Large intestine (tissue), 3 donors: ENCODE data around the gene LSM3. TPM values are rescaled to one million over a fixed set of nuclear protein-coding genes. Genes with fewer than 3 reads are reported as not detected.
"Not testable (repeated sequence)": the region's sequence is repeated elsewhere in the genome, so short reads cannot be mapped to it uniquely, and the experiment has no call there.

Experiments used
- DNase-seq, 2 donors: peaks; one replicate each; pipeline versions ENCODE4 v3.0.0 to v3.0.0-alpha.2; 2013
- H3K27ac ChIP-seq: one replicate; pipeline ENCODE4 v1.5.1; 2013; ENCODE audit warnings: low read length
- H3K27me3 ChIP-seq: 2 replicates; pipeline ENCODE4 v1.6.1; 2013; ENCODE audit warnings: low read length; ENCODE audit not compliant: control insufficient read depth, insufficient read depth
- H3K36me3 ChIP-seq: 2 replicates; pipeline ENCODE4 v1.6.1; 2013; ENCODE audit warnings: low read length; ENCODE audit not compliant: control insufficient read depth, insufficient read depth
- H3K4me1 ChIP-seq: one replicate; pipeline ENCODE4 v1.6.1; 2013; ENCODE audit warnings: low read length; ENCODE audit not compliant: control insufficient read depth, insufficient read depth
- H3K4me3 ChIP-seq: one replicate; pipeline ENCODE4 v1.5.1; 2013; ENCODE audit warnings: low read length
- H3K9me3 ChIP-seq: one replicate; pipeline ENCODE4 v1.6.1; 2013; ENCODE audit warnings: mild to moderate bottlenecking, low read depth, low read length, moderate library complexity; ENCODE audit not compliant: control insufficient read depth
- WGBS: methylation state at CpG from one replicate; pipeline ENCODE4 v1.1.5; 2013; ENCODE audit warnings: low lambda C conversion rate; ENCODE audit not compliant: insufficient coverage; 5-methylcytosine and 5-hydroxymethylcytosine counted together
- polyA plus RNA-seq: library from polyadenylated mRNA; unstranded; fragments of 120-200 nt; gene quantifications from one replicate; pipeline ENCODE4 v1.2.1, GENCODE V29; 2013

The LSM3 gene
- polyA plus RNA-seq, 1 donor: 13.7 TPM

DNA sequence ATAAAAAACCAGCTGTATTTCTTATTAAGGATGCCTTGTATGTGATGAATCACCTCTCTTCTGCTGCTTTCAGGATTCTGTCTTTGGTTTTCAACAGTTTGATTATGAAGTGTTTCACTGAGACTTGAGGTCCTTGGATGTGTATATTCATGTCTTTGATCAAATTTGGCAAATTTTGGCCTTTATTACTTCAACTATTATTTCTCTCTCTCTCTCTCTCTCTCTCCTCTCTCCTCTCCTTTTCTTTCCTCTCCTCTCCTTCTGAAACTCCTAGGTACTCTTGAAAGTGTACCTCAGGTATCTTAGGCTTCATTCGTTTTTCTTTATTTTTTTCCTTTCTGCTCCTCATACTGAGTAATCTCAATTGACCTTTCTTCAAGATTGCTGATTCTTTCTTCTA lies 43.3 kb downstream of the LSM3 start:
- no peak overlapping the region for H3K4me3 ChIP-seq
- H3K4me1 ChIP-seq: peaks cover 29% of the 10 kb centered on the region
- no peak overlapping the region for H3K27ac ChIP-seq
- no peak for DNase-seq
- no peaks in the 10 kb centered on the region for H3K27me3 ChIP-seq
- 100% methylated on average over 1 of the region's 1 CpG for WGBS
- no peaks in the 10 kb centered on the region for H3K36me3 ChIP-seq
- peaks cover 10% of the 10 kb centered on the region for H3K9me3 ChIP-seq

DNA sequence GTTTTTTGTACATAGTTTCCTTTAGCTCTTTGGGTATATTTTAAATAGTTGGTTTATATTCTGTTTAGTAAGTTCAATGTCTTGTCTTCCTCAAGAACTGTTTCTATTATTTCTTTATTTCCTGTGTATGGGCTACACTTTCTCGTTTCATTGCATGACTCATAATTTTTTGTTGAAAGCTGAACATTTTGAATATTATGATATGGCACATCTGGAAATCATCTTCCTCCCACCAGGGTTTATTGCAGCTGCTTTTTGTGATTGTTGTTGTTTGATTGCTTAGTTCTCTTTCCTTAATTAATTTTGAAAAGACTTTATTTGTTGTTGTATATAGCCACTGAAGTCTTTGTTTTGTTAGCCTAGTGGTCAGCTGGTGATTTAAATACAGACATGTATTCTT lies 43.8 kb downstream of the LSM3 start:
- no peak overlapping the region for H3K4me3 ChIP-seq
- H3K27me3 ChIP-seq: no peaks in the 10 kb centered on the region
- no peaks in the 10 kb centered on the region for H3K36me3 ChIP-seq
- H3K27ac ChIP-seq: no peak overlapping the region
- no peak for DNase-seq
- no CpG with 5 or more reads among the region's 1 CpG for WGBS
- peaks cover 10% of the 10 kb centered on the region for H3K9me3 ChIP-seq
- H3K4me1 ChIP-seq: peaks cover 35% of the 10 kb centered on the region

GRCh38 chr3:14222900-14223594 lies 44.4 kb downstream of the LSM3 start:
- Histone ChIP-seq H3K4me3 (no peak overlapping the region), H3K27ac (no peak overlapping the region), H3K36me3 (no peaks in the 10 kb centered on the region), H3K4me1 (peaks cover 36% of the 10 kb centered on the region), H3K27me3 (no peaks in the 10 kb centered on the region), H3K9me3 (peaks cover 10% of the 10 kb centered on the region)
- DNase-seq: no peak
- 83% methylated on average over 1 of the region's 3 CpGs for WGBS

DNA sequence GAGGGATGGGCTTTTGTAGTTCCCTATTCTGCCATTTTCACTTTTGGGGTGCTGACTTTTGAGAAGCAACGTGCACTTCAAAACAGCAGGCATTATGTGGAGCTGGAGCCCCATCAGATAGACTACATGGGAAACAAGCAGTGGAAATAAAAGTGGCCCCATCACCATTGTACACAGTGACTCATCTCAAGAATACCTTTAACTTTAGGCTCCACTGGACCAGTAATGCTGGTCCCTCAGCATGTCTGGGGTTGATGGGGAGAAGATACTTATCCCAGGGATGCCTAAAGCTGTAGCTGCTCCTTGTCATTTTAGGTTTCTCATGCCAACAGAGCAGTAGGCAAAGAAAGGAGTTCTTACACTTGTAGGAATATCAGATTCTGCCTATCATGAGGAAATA lies 45.0 kb downstream of the LSM3 start:
- H3K4me1 ChIP-seq: peaks cover 41% of the 10 kb centered on the region
- peaks cover 10% of the 10 kb centered on the region for H3K9me3 ChIP-seq
- no peak for DNase-seq
- no peak overlapping the region for H3K27ac ChIP-seq
- H3K36me3 ChIP-seq: no peaks in the 10 kb centered on the region
- no peak overlapping the region for H3K4me3 ChIP-seq
- WGBS: no CpG with 5 or more reads among the region's 1 CpG
- no peaks in the 10 kb centered on the region for H3K27me3 ChIP-seq

DNA sequence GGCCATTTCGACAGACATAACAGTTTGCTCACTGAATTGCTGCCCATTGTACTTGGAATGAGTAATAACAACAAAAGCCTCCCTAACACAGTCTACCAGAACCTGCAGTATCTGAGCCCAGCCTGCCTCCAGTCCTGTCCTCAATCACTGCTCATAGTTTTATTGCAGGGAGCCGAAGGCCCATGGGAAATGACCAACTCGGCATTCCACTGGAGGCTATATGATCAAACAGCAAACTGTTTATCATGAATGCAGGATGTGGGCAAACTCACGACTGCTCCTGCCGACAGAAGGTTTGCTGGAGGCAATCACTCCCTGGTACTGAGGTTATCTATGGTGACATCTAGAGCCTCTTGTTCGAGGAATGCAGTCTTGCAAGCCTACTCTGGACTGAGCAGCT lies 46.3 kb downstream of the LSM3 start:
- peaks cover 10% of the 10 kb centered on the region for H3K9me3 ChIP-seq
- H3K36me3 ChIP-seq: no peaks in the 10 kb centered on the region
- H3K27me3 ChIP-seq: no peaks in the 10 kb centered on the region
- H3K27ac ChIP-seq: peak overlapping the region; percentile 26
- peaks cover 51% of the 10 kb centered on the region for H3K4me1 ChIP-seq
- DNase-seq: no peak
- no peak overlapping the region for H3K4me3 ChIP-seq
- 60% methylated on average over 1 of the region's 6 CpGs for WGBS

GRCh38 chr3:14225421-14225820 lies 46.8 kb downstream of the LSM3 start:
- Histone ChIP-seq H3K36me3 (no peaks in the 10 kb centered on the region), H3K4me1 (peaks cover 56% of the 10 kb centered on the region), H3K27ac (peak overlapping the region; percentile 26), H3K9me3 (peaks cover 10% of the 10 kb centered on the region), H3K4me3 (no peak overlapping the region), H3K27me3 (no peaks in the 10 kb centered on the region)
- WGBS: no CpG with 5 or more reads among the region's 9 CpGs
- DNase-seq: no peak

DNA sequence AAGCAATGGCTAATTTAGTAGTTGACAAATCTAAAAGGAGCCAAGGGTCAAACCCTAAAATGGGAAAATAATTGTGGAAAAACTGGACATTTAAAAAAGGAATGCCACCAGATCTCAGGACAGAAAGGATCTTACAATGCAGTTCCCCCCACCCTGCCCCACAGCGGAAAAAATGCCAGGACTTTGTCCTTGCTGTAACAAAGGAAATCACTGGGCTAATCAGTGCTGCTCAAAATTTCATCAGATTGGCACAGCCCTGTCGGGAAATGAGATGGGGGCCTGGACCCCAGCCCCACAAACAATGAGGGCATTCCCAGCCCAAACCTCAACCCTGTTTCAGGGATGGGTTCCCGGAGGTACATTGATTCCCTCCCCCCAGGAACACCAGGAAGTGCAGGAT lies 47.7 kb downstream of the LSM3 start:
- not testable (repeated sequence) for H3K27me3 ChIP-seq, H3K4me3 ChIP-seq, H3K9me3 ChIP-seq, H3K36me3 ChIP-seq
- Histone ChIP-seq H3K27ac (peak overlapping the region; percentile 57), H3K4me1 (peaks cover 65% of the 10 kb centered on the region)
- no CpG with 5 or more reads among the region's 3 CpGs for WGBS
- DNase-seq: peak in 1 of 2 donors; percentile 53

- Histone ChIP-seq H3K9me3 (no peaks in the 10 kb centered on the region), H3K36me3 (no peaks in the 10 kb centered on the region), H3K4me3 (no peak overlapping the region), H3K27me3 (no peaks in the 10 kb centered on the region), H3K27ac (peak overlapping the region; percentile 68), H3K4me1 (peaks cover 78% of the 10 kb centered on the region)
- WGBS: 33% methylated on average over 1 of the region's 1 CpG
- DNase-seq: peak; percentile 86 to 94
Measured at GRCh38 chr3:14227856-14228255, 49.2 kb downstream of the LSM3 start.

GRCh38 chr3:14228681-14229470 lies 50.3 kb downstream of the LSM3 start:
- Histone ChIP-seq H3K4me1 (peaks cover 83% of the 10 kb centered on the region), H3K36me3 (no peaks in the 10 kb centered on the region), H3K4me3 (no peak overlapping the region), H3K27me3 (no peaks in the 10 kb centered on the region), H3K9me3 (peaks cover 2% of the 10 kb centered on the region), H3K27ac (peak overlapping the region; percentile 68)
- DNase-seq: no peak
- WGBS: no CpG with 5 or more reads among the region's 8 CpGs

DNA sequence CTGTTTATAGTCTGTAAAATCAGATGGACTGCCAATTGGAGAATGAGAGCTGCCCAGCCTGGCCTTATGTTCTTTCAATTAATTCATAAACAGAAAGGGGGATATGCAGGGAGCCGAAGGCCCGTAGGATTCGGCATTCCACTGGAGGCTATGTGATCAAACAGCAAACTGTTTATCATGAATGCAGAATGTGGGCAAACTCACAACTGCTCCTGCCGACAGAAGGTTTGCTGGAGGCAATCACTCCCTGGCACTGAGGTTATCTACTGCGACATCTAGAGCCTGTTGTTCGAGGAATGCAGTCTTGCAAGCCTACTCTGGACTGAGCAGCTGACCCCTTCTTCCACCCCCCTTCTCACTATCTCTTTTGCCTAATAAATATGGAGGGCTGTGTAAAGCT lies 51.1 kb downstream of the LSM3 start:
- H3K27ac ChIP-seq, DNase-seq, H3K36me3 ChIP-seq, H3K9me3 ChIP-seq, H3K4me3 ChIP-seq, H3K27me3 ChIP-seq: not testable (repeated sequence)
- peaks cover 81% of the 10 kb centered on the region for H3K4me1 ChIP-seq
- WGBS: no CpG with 5 or more reads among the region's 6 CpGs
